SK-N-SH (cell line): Measurements from ENCODE around the gene RNF32.

Experiments used
- CTCF ChIP-seq: fragments of 200-600 bp; sonication (generic); IDR thresholded peaks from 2 replicates; pipeline ENCODE4 v1.6.1; 2017; ENCODE audit warnings: antibody characterized with exemption, mild to moderate bottlenecking, moderate library complexity
- EP300 ChIP-seq, 2 experiments: IDR thresholded peaks; 2 replicates each; pipeline versions ENCODE4 v1.4.0 to v1.6.1; 2012; ENCODE audit warnings: borderline replicate concordance in 1 of 2, low read depth in 1 of 2, low read length in 1 of 2
- GATA2 ChIP-seq: sonication (generic); formaldehyde crosslinking; IDR thresholded peaks from 2 replicates; pipeline ENCODE4 v1.5.0; 2020; ENCODE audit warnings: mild to moderate bottlenecking, missing genetic modification reagents
- MXI1 ChIP-seq: IDR thresholded peaks from 2 replicates; pipeline ENCODE4 v1.6.1; 2012; ENCODE audit warnings: mild to moderate bottlenecking, low read depth, low read length, improper control_type of control experiment
- POLR2AphosphoS5 ChIP-seq: IDR thresholded peaks from 2 replicates; pipeline ENCODE4 v1.6.1; 2012; ENCODE audit warnings: low read depth, low read length
- RAD21 ChIP-seq: IDR thresholded peaks from 2 replicates; pipeline ENCODE4 v1.6.1; 2012; ENCODE audit warnings: mild to moderate bottlenecking, low read length
- RCOR1 ChIP-seq: fragments of 150-350 bp; IDR thresholded peaks from 2 replicates; pipeline ENCODE4 v1.6.1; 2017; ENCODE audit warnings: antibody characterized with exemption, low read length
- REST ChIP-seq: IDR thresholded peaks from 2 replicates; pipeline ENCODE4 v1.6.1; 2012; ENCODE audit warnings: mild to moderate bottlenecking, low read depth, low read length, moderate library complexity
- TAF1 ChIP-seq: IDR thresholded peaks from 2 replicates; pipeline ENCODE4 v1.6.1; 2012; ENCODE audit warnings: low read depth, mild to moderate bottlenecking, low read length, moderate library complexity, borderline replicate concordance
- TEAD4 ChIP-seq: IDR thresholded peaks from 2 replicates; pipeline ENCODE4 v1.4.0; 2012; ENCODE audit warnings: mild to moderate bottlenecking, borderline replicate concordance; ENCODE audit not compliant: insufficient read depth
- USF1 ChIP-seq: IDR thresholded peaks from 2 replicates; pipeline ENCODE4 v1.4.0; 2012; ENCODE audit warnings: low read depth, borderline replicate concordance
- USF2 ChIP-seq: fragments of 150-350 bp; IDR thresholded peaks from 2 replicates; pipeline ENCODE4 v1.6.1; 2017; ENCODE audit warnings: antibody characterized with exemption, low read length, low read depth, borderline replicate concordance

- no peak for TF ChIP-seq RCOR1
- TF ChIP-seq GATA2 (CRISPR knock-in tag) = no peak
- TF ChIP-seq CTCF = no peak
- no peak for TF ChIP-seq EP300 (IDR thresholded peaks at IDR 0.05; ENCODE audit: borderline replicate concordance in 1 of 2, low read depth in 1 of 2, low read length in 1 of 2)
- no peak for TF ChIP-seq USF2
- TF ChIP-seq MXI1 = no peak
- no peak for TF ChIP-seq TAF1
- no peak for TF ChIP-seq RAD21
- no peak for TF ChIP-seq REST
- TF ChIP-seq POLR2AphosphoS5 = no peak
- TF ChIP-seq TEAD4 = no peak
- no peak for TF ChIP-seq USF1
Measured at GRCh38 chr7:156703773-156704482, 63.4 kb downstream of the RNF32 start.
